ENCODE measurements around the gene STEAP1B.
"Not testable (repeated sequence)": the region's sequence is repeated elsewhere in the genome, so short reads cannot be mapped to it uniquely, and the experiment has no call there.

STEAP1B gene

GRCh38 chr7:22499888-22500689 lies at the start of gene STEAP1B:
Gene STEAP1B (minus strand): TSS chr7:22500188. CDS start chr7:22494855, 5,333 bp downstream.
- peak; percentile 89 for DNase-seq (ENCODE audit: low read depth)

- no peak for DNase-seq (ENCODE audit: low read depth)
Measured at GRCh38 chr7:22549051-22549450, 49.1 kb upstream of the STEAP1B start.

- no peak for DNase-seq (ENCODE audit: low read depth)
Measured at GRCh38 chr7:22548313-22548712, 48.3 kb upstream of the STEAP1B start.

DNA sequence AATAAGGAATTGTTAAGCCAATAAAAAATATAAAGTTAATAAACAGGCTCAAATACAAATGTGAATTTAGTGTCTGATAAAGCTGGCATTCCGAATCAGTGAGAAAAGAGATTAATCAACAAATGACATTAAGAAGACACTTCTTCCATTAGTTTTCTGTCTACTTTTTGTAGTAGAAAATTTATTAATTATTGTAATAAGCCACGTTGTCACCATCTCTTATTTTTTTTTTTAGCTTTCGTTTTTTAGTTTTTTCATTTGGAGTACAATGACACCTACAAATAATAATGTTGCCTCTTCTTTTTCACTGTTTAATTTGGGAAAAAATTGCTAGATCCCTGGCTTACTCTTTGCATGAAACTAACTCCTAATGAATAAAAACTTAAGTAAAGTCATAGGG lies 46.8 kb upstream of the STEAP1B start:
- DNase-seq (ENCODE audit: low read depth), result no peak

DNA sequence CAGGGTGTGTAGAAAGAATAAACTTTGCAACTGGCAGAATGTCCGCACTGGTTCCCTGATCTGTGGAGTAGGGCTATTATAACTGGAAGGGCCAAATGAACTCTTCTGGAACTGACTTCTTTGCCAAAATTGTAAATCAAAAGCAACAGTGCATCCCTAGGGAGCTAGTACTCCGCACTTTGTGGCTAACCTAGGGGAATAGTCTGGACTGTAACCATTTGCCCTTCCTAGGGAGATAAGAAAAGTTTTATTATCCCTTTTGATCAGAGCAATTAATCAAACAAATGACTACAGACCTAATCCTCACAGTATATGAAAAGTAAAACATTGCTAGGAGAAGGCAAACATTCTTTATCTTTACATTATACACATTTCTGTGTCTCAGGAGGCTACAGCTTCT lies 45.5 kb upstream of the STEAP1B start:
- DNase-seq (ENCODE audit: low read depth), result no peak

GRCh38 chr7:22544245-22544644 lies 44.3 kb upstream of the STEAP1B start:
- no peak for DNase-seq (ENCODE audit: low read depth)

DNA sequence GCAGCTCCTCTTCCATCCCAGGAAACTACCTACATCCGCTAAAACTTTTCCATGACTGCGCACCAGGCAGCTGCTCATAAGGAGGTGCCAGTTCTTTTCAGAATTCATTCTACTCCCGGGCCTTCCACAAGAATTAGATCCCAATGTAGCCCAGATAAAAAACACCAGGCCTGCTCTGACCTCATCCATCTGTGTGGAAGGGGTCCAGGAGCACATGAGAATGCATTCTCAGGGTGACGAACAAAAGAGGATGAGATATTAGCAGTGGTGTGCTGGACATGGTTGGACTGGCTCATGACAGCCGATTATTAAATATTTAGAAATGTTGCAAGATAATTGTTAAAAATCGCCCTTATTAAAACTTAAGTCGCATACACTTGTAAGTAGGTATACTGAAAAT lies 43.2 kb upstream of the STEAP1B start:
- DNase-seq (ENCODE audit: low read depth), result no peak

- no peak for DNase-seq (ENCODE audit: low read depth)
Measured at GRCh38 chr7:22542669-22543068, 42.7 kb upstream of the STEAP1B start.

GRCh38 chr7:22542254-22542653 lies 42.3 kb upstream of the STEAP1B start:
- DNase-seq (ENCODE audit: low read depth), result no peak

- no peak for DNase-seq (ENCODE audit: low read depth)
Measured at GRCh38 chr7:22541789-22542188, 41.8 kb upstream of the STEAP1B start.

DNA sequence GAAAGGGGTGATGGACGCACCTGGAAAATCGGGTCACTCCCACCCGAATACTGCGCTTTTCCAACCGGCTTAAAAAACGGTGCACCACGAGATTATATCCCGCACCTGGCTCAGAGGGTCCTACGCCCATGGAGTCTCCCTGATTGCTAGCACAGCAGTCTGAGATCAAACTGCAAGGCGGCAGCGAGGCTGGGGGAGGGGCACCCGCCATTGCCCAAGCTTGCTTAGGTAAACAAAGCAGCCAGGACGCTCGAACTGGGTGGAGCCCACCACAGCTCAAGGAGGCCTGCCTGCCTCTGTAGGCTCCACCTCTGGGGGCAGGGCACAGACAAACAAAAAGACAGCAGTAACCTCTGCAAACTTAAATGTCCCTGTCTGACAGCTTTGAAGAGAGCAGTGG lies 28.5 kb upstream of the STEAP1B start:
- DNase-seq (ENCODE audit: low read depth), result not testable (repeated sequence)

- DNase-seq (ENCODE audit: low read depth), result not testable (repeated sequence)
Measured at GRCh38 chr7:22524353-22524947, 24.5 kb upstream of the STEAP1B start.

DNA sequence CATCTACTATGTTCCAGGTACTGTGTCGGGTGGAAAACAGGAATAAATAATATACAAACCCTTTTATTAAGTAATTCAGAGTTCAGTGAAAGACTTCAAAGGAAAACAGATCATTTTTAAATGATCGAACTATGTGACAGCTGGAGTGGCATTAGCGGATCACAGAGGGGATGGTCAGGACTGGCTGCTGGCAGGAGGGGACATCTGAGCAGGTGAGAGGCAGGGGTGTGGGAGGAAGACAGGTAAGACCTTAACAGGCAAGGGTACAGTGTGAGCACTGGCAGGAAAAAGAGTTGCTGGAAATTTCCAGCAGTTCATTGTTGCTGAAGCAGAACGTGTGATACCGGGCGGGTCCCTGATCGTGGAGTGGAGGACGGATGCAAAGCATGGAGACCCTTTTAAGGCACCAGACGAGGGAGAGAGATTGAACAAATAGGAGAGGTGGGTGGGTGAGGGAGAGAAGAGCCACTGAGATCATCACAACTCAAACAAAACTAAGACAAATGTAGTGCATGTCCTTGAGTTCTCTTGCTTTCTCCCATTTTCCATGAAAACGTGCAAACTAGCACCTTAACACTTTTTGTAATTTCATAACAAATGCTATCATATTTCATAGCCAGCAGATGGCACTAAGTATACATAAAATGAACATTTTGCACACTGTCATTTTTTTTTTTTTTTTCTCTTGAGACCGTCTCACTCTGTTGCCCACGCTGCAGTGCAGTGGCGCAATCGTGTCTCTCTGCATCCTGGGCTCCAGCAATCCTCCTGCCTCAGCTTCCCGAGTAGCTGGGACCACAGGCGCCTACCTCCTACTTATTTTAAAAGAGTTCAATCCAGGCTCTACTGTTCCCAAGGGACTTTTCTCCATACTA lies 23.7 kb upstream of the STEAP1B start:
- DNase-seq (ENCODE audit: low read depth), result peak; percentile 56

DNA sequence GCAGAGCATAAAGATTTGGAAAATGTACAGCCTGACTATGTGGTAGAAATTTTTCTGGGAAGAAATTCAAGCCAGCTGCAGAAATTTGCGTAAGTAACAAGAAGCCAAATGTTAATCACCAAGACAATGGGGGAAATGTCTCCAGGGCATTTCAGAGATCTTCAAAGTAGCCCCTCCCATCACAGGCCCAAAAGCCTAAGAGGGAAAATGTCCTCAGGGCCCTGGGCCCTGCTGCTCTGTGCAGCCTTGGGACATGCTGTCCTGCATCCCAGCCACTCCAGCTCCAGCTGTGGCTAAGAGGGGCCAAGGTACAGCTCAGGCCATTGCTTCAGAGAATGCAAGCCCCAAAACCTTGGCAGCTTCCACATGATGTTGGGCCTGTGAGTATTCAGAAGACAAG lies 19.6 kb upstream of the STEAP1B start:
- not testable (repeated sequence) for DNase-seq (ENCODE audit: low read depth)

GRCh38 chr7:22516950-22517349 lies 17.0 kb upstream of the STEAP1B start:
- not testable (repeated sequence) for DNase-seq (ENCODE audit: low read depth)

DNA sequence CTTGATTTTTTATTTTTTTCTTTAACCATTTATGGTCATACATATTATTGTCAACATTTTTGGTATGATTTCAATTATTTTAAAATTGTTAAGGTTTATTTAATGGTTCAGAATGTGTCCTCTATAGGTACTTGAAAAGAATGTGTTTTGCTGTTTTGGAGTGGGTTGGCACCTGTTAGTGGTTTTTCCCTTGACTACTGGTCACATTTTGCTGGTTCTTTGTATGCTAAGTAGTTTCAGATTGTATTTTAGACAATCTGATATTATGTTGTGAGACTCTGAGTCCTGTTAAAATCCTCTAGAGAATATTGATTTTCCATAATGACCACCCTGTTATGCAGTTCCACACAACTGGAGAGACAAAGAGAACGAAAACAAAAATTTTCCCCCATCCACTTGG lies 15.0 kb upstream of the STEAP1B start:
- not testable (repeated sequence) for DNase-seq (ENCODE audit: low read depth)

- DNase-seq (ENCODE audit: low read depth), result not testable (repeated sequence)
Measured at GRCh38 chr7:22507320-22507719, 7.3 kb upstream of the STEAP1B start.

GRCh38 chr7:22506316-22507020 lies 6.5 kb upstream of the STEAP1B start:
- not testable (repeated sequence) for DNase-seq (ENCODE audit: low read depth)

DNA sequence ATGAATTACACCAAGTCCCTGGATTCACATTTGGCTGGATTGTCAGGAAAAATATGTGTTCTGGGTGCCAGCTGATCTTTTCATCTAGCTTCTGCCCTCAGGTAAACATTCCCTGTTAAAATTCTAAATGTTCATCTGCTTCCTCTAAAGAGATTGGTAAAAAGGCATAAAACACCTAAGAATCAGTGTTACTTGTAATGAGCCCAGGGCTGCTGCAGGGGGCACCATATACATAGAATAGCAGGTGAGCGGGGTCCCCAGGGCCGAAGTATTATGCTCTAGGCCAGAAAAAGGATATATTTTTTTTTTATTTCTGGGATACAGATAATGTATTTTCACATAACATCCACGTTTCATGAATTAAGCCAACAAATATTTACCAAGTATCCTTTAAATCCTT lies 4.5 kb upstream of the STEAP1B start:
- not testable (repeated sequence) for DNase-seq (ENCODE audit: low read depth)

DNA sequence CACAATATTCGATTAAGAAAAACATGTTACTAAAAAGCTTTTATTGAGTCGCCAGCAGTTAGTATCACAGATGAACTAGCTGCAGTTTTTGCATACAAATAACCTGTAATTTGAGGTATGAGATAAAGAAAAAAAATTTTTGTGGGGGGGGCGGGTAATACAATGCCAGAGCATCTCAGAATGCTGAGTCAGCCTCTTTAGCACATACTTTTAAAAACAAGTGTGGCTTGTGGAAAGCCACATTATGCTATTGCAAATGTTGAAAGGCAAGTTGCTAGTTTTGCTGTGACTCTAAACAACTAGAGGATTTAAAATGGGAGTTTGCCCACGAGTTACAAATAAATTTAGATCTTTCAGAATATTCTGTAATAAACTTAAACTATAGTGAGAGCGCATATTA lies 2.1 kb upstream of the STEAP1B start:
- DNase-seq (ENCODE audit: low read depth), result peak; percentile 14

DNA sequence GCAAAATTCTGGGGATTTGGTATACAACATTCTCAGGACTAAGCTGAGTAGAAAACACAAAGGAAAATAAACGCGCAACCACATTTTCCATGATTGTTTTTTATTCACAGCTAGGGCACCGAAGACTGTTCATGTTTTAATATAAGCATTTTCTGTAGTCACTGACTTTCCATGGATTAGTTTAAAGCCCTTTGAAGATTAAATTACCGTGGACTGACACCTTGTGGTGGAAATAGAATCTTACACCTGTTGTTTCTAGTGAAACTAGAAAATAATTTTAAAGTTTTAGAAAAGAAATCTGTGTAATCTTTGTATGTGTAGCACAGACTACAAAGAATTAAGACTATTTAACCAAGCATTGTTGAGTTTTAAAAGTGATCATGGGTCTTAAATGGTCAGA lies 1.3 kb upstream of the STEAP1B start:
- peak; percentile 41 for DNase-seq (ENCODE audit: low read depth)

DNA sequence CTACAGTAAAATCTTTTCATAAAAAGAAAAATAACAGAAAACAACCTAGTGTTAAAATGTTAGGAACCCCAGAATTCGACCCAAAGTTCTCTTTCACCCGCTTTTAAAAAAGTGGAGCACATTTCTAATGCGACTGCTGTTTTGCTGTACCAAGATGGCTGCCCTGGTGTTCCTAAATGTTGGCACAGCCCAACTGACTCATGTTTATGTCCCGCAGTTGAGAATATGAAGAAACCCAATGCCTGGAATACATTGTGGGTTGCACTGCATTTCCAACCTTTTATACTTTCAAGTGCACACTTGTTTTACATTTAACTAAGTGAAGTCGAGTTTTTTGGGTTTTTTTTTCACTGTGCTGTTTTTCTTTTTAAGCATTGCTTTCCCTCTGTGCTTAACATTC lies 944 bp downstream of the STEAP1B start:
- DNase-seq (ENCODE audit: low read depth), result no peak
